K562 (cell line): Measurements from ENCODE around the gene RMC1. TPM values are rescaled to one million over a fixed set of nuclear protein-coding genes. Genes with fewer than 3 reads are reported as not detected.

Experiments
- CBFA2T2 ChIP-seq: fragments of 450-650 bp; conservative IDR thresholded peaks from 2 replicates; pipeline ENCODE4 v1.6.1; 2017; ENCODE audit warnings: mild to moderate bottlenecking
- FOXP4 ChIP-seq: sonication (generic); formaldehyde crosslinking; IDR thresholded peaks from 2 replicates; pipeline ENCODE4 v1.8.0; 2022; ENCODE audit warnings: mild to moderate bottlenecking, missing genetic modification reagents, borderline replicate concordance
- HMGN3 ChIP-seq: IDR thresholded peaks from 2 replicates; pipeline ENCODE4 v1.6.1; 2011; ENCODE audit warnings: borderline replicate concordance, low read depth, mild to moderate bottlenecking, mixed read lengths, low read length; ENCODE audit not compliant: insufficient read length; ENCODE audit errors: extremely low read depth
- KDM5B ChIP-seq: fragments of 200-600 bp; sonication (generic); IDR thresholded peaks from 2 replicates; pipeline ENCODE4 v1.6.1; 2012; ENCODE audit warnings: low read depth, mild to moderate bottlenecking, moderate library complexity, low read length, control low read depth, inconsistent platforms; ENCODE audit not compliant: insufficient replicate concordance
- SMARCA5 ChIP-seq: fragments of 450-650 bp; IDR thresholded peaks from 2 replicates; pipeline ENCODE4 v1.6.1; 2016
- SNRNP70 ChIP-seq: fragments of 200-400 bp; formaldehyde crosslinking; optimal IDR thresholded peaks from 2 replicates; pipeline ENCODE3; 2017; ENCODE audit warnings: low read depth, low read length
- SRSF9 ChIP-seq: fragments of 200-400 bp; formaldehyde crosslinking; IDR thresholded peaks from 2 replicates; pipeline ENCODE4 v1.6.1; 2017; ENCODE audit warnings: low read depth, low read length, borderline replicate concordance
- ZBTB43 ChIP-seq: sonication (generic); formaldehyde crosslinking; IDR thresholded peaks from 2 replicates; pipeline ENCODE4 v1.8.0; 2023; ENCODE audit warnings: mild to moderate bottlenecking, missing genetic modification reagents
- ZNF512 ChIP-seq: IDR thresholded peaks from 2 replicates; pipeline ENCODE4 v1.6.1; 2016; ENCODE audit warnings: missing genetic modification characterization, missing compliant biosample characterization
- polyA plus RNA-seq, 8 experiments: library from polyadenylated mRNA; depleted of rRNA in 4 of 8; stranded (reverse) in 5 of 8; unstranded in 3 of 8; fragments of >200 nt; fragmentation: Nextera tagmentation in 2 of 8; fragmentation: Illumina TruSeq in 1 of 8; extraction: Ambion mirVana in 2 of 8; extraction: Trizol in 1 of 8; gene quantifications; 2 replicates each; pipeline versions ENCODE4 v1.2.1 to v1.2.3, GENCODE V29; 2011 to 2014; ENCODE audit warnings: inconsistent platforms in 1 of 8, missing spikeins in 1 of 8
- total RNA-seq, 7 experiments: library from RNA; depleted of rRNA in 6 of 7; stranded (reverse); fragments of >200 nt in 6 of 7; fragmentation: Illumina TruSeq in 2 of 7; extraction: Trizol in 2 of 7; gene quantifications; 2 replicates each; pipeline versions ENCODE4 v1.2.1 to v1.2.3, GENCODE V29; 2011 to 2021; ENCODE audit warnings: low replicate concordance in 1 of 7
- TF ChIP-seq, protein P1 (sequence below), 2 experiments: fragments of 450-650 bp; formaldehyde crosslinking in 1 of 2; IDR thresholded peaks; 2 replicates each; pipeline versions ENCODE4 v1.4.0 to v1.6.1; 2014 to 2020; ENCODE audit warnings: mild to moderate bottlenecking in 2 of 2, borderline replicate concordance in 1 of 2, low read depth in 1 of 2

RMC1 gene
- total and polyA plus RNA-seq, 9 of the 15 experiments (the other 6 are each of a cell fraction or from before 2014, with no cell fraction given), result 7.5 to 42.4 (median 35.5) TPM

- no peak for TF ChIP-seq SNRNP70
- TF ChIP-seq SMARCA5, result no peak
- no peak for TF ChIP-seq KDM5B
- TF ChIP-seq HMGN3, result no peak
- no peak for TF ChIP-seq ZNF512 (tag)
- TF ChIP-seq, protein P1, sequence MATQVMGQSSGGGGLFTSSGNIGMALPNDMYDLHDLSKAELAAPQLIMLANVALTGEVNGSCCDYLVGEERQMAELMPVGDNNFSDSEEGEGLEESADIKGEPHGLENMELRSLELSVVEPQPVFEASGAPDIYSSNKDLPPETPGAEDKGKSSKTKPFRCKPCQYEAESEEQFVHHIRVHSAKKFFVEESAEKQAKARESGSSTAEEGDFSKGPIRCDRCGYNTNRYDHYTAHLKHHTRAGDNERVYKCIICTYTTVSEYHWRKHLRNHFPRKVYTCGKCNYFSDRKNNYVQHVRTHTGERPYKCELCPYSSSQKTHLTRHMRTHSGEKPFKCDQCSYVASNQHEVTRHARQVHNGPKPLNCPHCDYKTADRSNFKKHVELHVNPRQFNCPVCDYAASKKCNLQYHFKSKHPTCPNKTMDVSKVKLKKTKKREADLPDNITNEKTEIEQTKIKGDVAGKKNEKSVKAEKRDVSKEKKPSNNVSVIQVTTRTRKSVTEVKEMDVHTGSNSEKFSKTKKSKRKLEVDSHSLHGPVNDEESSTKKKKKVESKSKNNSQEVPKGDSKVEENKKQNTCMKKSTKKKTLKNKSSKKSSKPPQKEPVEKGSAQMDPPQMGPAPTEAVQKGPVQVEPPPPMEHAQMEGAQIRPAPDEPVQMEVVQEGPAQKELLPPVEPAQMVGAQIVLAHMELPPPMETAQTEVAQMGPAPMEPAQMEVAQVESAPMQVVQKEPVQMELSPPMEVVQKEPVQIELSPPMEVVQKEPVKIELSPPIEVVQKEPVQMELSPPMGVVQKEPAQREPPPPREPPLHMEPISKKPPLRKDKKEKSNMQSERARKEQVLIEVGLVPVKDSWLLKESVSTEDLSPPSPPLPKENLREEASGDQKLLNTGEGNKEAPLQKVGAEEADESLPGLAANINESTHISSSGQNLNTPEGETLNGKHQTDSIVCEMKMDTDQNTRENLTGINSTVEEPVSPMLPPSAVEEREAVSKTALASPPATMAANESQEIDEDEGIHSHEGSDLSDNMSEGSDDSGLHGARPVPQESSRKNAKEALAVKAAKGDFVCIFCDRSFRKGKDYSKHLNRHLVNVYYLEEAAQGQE (IDR thresholded peaks at IDR 0.05; ENCODE audit: borderline replicate concordance), result no peak
- TF ChIP-seq, protein P1 (CRISPR knock-in tag; IDR thresholded peaks at IDR 0.05; ENCODE audit: low read depth), result no peak
- TF ChIP-seq FOXP4 (CRISPR knock-in tag), result no peak
- no peak for TF ChIP-seq SRSF9
- no peak for TF ChIP-seq ZBTB43 (CRISPR knock-in tag)
- no peak for TF ChIP-seq CBFA2T2
Observed at GRCh38 chr18:23547306-23547705, 44.0 kb downstream of the RMC1 start (continued).
